Thoracic aorta (tissue), 2 donors: ENCODE measurements around the gene PTPRN2. TPM values are rescaled to one million over a fixed set of nuclear protein-coding genes. Genes with fewer than 3 reads are reported as not detected.

Source experiments
- ATAC-seq: fragments of 150-250 bp; one replicate; pipeline ENCODE4 v1.8.0; 2017; ENCODE audit warnings: low read depth; ENCODE audit not compliant: insufficient number of reproducible peaks, low FRiP score
- DNase-seq: peaks from one replicate; pipeline ENCODE4 v3.0.0-alpha.2; 2020; ENCODE audit warnings: low spot score
- H3K27ac ChIP-seq, 2 donors: fragments of 200-600 bp; sonication (generic); 1 replicate in 1 of 2; 2 replicates in 1 of 2; pipeline ENCODE4 v1.5.1; 2016; ENCODE audit warnings: mild to moderate bottlenecking in 2 of 2, moderate library complexity in 2 of 2
- H3K27me3 ChIP-seq: fragments of 200-600 bp; sonication (generic); replicated peaks from 2 replicates; pipeline ENCODE4 v1.6.0; 2016; ENCODE audit warnings: mild to moderate bottlenecking; ENCODE audit not compliant: insufficient read depth
- H3K36me3 ChIP-seq: fragments of 200-600 bp; sonication (generic); one replicate; pipeline ENCODE4 v1.5.1; 2016
- H3K4me1 ChIP-seq, 2 donors: fragments of 200-600 bp; sonication (generic); 1 replicate in 1 of 2; 2 replicates in 1 of 2; pipeline versions ENCODE4 v1.5.1 to v1.6.0; 2016; ENCODE audit warnings: low read depth in 2 of 2, mild to moderate bottlenecking in 1 of 2; ENCODE audit not compliant: control insufficient read depth in 1 of 2
- H3K4me3 ChIP-seq: fragments of 200-600 bp; sonication (generic); 2 replicates; pipeline ENCODE4 v1.5.1; 2016; ENCODE audit warnings: mild to moderate bottlenecking
- H3K9me3 ChIP-seq: fragments of 200-600 bp; sonication (generic); 2 replicates; pipeline ENCODE4 v1.5.1; 2016
- total RNA-seq, 2 donors: library from RNA; depleted of rRNA; stranded (reverse); fragments of >200 nt; gene quantifications; one replicate each; pipeline versions ENCODE4 v1.1.0 to v1.2.3, GENCODE V29; 2016
- TF ChIP-seq, protein P1 (sequence below): fragments of 200-600 bp; sonication (generic); IDR thresholded peaks from one replicate; pipeline ENCODE4 v1.5.1; 2019; ENCODE audit warnings: antibody characterized with exemption

The PTPRN2 gene
- total RNA-seq, 2 donors from 2014 or later = 2.2 to 3.1 TPM

- no peak overlapping the region for H3K4me3 ChIP-seq
- H3K36me3 ChIP-seq = no peaks in the 10 kb centered on the region
- H3K4me1 ChIP-seq = no peaks in the 10 kb centered on the region
- DNase-seq (no peak), ATAC-seq (no peak)
- no peak overlapping the region for H3K27ac ChIP-seq
- no peaks in the 10 kb centered on the region for H3K9me3 ChIP-seq
- H3K27me3 ChIP-seq = no peaks in the 10 kb centered on the region
- TF ChIP-seq, protein P1, sequence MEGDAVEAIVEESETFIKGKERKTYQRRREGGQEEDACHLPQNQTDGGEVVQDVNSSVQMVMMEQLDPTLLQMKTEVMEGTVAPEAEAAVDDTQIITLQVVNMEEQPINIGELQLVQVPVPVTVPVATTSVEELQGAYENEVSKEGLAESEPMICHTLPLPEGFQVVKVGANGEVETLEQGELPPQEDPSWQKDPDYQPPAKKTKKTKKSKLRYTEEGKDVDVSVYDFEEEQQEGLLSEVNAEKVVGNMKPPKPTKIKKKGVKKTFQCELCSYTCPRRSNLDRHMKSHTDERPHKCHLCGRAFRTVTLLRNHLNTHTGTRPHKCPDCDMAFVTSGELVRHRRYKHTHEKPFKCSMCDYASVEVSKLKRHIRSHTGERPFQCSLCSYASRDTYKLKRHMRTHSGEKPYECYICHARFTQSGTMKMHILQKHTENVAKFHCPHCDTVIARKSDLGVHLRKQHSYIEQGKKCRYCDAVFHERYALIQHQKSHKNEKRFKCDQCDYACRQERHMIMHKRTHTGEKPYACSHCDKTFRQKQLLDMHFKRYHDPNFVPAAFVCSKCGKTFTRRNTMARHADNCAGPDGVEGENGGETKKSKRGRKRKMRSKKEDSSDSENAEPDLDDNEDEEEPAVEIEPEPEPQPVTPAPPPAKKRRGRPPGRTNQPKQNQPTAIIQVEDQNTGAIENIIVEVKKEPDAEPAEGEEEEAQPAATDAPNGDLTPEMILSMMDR = no peak
Measured at GRCh38 chr7:158246960-158247673, 340.5 kb downstream of the PTPRN2 start.

GRCh38 chr7:158246272-158246959 lies 341.2 kb downstream of the PTPRN2 start:
- DNase-seq = no peak
- no peak overlapping the region for H3K4me3 ChIP-seq
- H3K27me3 ChIP-seq = no peaks in the 10 kb centered on the region
- no peak for ATAC-seq
- no peaks in the 10 kb centered on the region for H3K36me3 ChIP-seq
- H3K27ac ChIP-seq = no peak overlapping the region
- H3K4me1 ChIP-seq = no peaks in the 10 kb centered on the region
- TF ChIP-seq, protein P1 = no peak
- H3K9me3 ChIP-seq = no peaks in the 10 kb centered on the region

GRCh38 chr7:158245724-158246041 lies 341.9 kb downstream of the PTPRN2 start:
- ATAC-seq (no peak), DNase-seq (no peak)
- H3K27ac ChIP-seq = no peak overlapping the region
- H3K27me3 ChIP-seq = no peaks in the 10 kb centered on the region
- H3K4me3 ChIP-seq = no peak overlapping the region
- TF ChIP-seq, protein P1 = no peak
- no peaks in the 10 kb centered on the region for H3K4me1 ChIP-seq
- no peaks in the 10 kb centered on the region for H3K9me3 ChIP-seq
- H3K36me3 ChIP-seq = no peaks in the 10 kb centered on the region

DNA sequence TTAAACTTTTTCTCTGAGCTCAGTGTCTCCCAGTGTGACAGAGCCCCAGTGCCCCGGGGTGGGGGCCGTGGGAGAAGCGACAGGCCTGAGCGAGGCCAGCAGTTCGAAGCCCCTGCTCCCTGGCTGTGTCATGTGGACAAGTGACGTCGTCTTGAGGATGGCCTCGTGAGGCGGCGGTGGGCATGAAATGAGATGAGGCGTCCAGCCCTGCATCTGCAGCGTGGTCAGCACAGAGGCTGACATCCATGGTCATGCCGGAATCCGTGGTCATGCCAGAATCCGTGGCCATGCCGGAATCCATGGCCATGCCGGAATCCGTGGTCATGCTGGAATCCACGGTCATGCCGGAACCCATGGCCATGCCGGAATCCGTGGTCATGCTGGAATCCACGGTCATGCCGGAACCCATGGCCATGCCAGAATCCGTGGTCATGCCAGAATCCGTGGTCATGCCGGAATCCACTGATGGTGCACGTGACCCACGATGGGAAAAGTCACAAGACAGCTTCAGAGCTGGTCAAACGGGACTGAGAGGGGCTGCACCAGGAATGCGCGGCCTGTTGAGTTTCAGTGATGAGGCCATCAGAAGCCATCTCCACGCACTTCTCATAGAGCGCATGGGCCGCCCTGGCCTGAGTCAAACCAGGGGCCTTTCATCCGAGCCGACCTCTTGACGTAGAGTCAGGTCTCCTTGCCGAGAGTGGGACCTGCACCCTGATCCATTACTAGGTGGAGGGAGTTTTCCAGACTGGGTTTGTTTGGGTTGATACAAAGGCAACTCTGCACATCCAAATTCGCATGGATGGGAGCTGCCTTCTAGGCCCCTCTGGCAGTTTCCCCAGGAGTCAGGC lies 342.5 kb downstream of the PTPRN2 start:
- ATAC-seq (no peak), DNase-seq (no peak)
- TF ChIP-seq, protein P1 = no peak
- Histone ChIP-seq H3K36me3 (no peaks in the 10 kb centered on the region), H3K4me3 (no peak overlapping the region), H3K9me3 (no peaks in the 10 kb centered on the region), H3K4me1 (no peaks in the 10 kb centered on the region), H3K27ac (no peak overlapping the region), H3K27me3 (no peaks in the 10 kb centered on the region)

DNA sequence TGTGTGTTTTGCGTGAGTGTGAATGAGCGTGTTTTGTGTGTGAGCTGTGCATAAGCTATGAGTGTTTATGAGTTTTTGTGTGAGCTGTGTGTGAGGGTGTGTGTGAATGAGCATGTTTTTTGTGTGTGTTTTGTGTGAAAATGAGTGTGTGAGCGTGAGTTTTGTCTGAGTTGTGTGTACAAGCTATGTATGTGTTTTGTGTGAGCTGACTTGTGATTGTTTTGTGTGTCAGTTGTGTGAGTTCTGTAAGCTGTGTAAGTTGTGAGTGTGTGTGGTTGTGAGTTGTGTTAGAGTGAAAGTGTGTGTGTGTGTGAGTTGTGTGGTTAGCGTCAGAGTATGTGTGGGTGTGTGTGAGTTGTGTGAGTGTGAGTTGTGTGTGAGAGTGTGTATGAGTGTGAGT lies 343.2 kb downstream of the PTPRN2 start:
- DNase-seq (no peak), ATAC-seq (no peak)
- Histone ChIP-seq H3K27me3 (no peaks in the 10 kb centered on the region), H3K36me3 (no peaks in the 10 kb centered on the region), H3K4me1 (no peaks in the 10 kb centered on the region), H3K4me3 (no peak overlapping the region), H3K27ac (no peak overlapping the region), H3K9me3 (no peaks in the 10 kb centered on the region)
- TF ChIP-seq, protein P1 = no peak
